Right atrium auricular region (tissue), 2 donors: ENCODE measurements around the gene NTRK1. TPM values are rescaled to one million over a fixed set of nuclear protein-coding genes. Genes with fewer than 3 reads are reported as not detected.

Experiments
- DNase-seq: peaks from one replicate; pipeline ENCODE4 v3.0.0-alpha.2; 2019; ENCODE audit warnings: low spot score
- H3K27ac ChIP-seq, 2 donors: fragments of 200-600 bp; sonication (generic); 1 replicate in 1 of 2; 2 replicates in 1 of 2; pipeline ENCODE4 v1.5.1; 2016 to 2019
- H3K27me3 ChIP-seq, 2 donors: fragments of 200-600 bp; sonication (generic); one replicate each; pipeline versions ENCODE4 v1.5.1 to v1.6.0; 2017 to 2019
- H3K36me3 ChIP-seq: fragments of 200-600 bp; sonication (generic); one replicate; pipeline ENCODE4 v1.5.1; 2016
- H3K4me1 ChIP-seq, 2 donors: fragments of 200-600 bp; sonication (generic); one replicate each; pipeline versions ENCODE4 v1.5.1 to v1.6.0; 2017 to 2019
- H3K4me3 ChIP-seq, 2 donors: fragments of 200-600 bp; sonication (generic); 1 replicate in 1 of 2; 2 replicates in 1 of 2; pipeline ENCODE4 v1.5.1; 2017 to 2019; ENCODE audit warnings: mild to moderate bottlenecking in 1 of 2, moderate library complexity in 1 of 2
- H3K9me3 ChIP-seq, 2 donors: fragments of 200-600 bp; sonication (generic); one replicate each; pipeline ENCODE4 v1.5.1; 2019
- total RNA-seq, 2 donors: library from RNA; depleted of rRNA; stranded (reverse); fragments of >200 nt; gene quantifications; one replicate each; pipeline ENCODE4 v1.1.0, GENCODE V29; 2016
- TF ChIP-seq, protein P1 (sequence below), 2 donors: fragments of 200-600 bp; sonication (generic); IDR thresholded peaks; one replicate each; pipeline ENCODE4 v1.5.1; 2019; ENCODE audit warnings: antibody characterized with exemption in 2 of 2

The NTRK1 gene
- total RNA-seq, 2 donors from 2014 or later: 0.43 to 1.7 TPM

DNA sequence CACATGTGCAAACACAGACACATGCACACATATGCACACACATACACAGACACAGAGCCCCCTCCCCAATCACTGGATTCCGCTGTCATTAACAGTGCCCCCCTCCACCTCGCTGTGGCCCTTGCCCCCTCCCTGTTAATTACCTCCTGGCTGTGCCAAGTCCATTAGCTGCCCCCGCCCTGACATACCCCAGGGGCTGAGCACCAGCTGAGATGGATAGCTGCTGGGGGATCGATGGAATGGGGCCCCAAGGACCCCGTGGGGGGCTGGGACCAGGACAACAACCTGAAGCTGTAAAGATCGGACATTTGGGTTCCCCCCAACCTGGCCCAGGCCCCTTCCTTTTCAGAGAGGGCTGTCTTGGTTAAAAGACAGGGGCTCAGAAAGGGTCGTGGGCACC, 23.3 kb downstream of the NTRK1 start:
- H3K9me3 ChIP-seq: no peaks in the 10 kb centered on the region
- H3K36me3 ChIP-seq: no peaks in the 10 kb centered on the region
- no peak overlapping the region for H3K27ac ChIP-seq
- H3K27me3 ChIP-seq: no peaks in the 10 kb centered on the region
- DNase-seq: no peak
- TF ChIP-seq, protein P1, sequence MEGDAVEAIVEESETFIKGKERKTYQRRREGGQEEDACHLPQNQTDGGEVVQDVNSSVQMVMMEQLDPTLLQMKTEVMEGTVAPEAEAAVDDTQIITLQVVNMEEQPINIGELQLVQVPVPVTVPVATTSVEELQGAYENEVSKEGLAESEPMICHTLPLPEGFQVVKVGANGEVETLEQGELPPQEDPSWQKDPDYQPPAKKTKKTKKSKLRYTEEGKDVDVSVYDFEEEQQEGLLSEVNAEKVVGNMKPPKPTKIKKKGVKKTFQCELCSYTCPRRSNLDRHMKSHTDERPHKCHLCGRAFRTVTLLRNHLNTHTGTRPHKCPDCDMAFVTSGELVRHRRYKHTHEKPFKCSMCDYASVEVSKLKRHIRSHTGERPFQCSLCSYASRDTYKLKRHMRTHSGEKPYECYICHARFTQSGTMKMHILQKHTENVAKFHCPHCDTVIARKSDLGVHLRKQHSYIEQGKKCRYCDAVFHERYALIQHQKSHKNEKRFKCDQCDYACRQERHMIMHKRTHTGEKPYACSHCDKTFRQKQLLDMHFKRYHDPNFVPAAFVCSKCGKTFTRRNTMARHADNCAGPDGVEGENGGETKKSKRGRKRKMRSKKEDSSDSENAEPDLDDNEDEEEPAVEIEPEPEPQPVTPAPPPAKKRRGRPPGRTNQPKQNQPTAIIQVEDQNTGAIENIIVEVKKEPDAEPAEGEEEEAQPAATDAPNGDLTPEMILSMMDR (IDR thresholded peaks at IDR 0.05): no peak
- no peaks in the 10 kb centered on the region for H3K4me1 ChIP-seq
- no peak overlapping the region for H3K4me3 ChIP-seq

DNA sequence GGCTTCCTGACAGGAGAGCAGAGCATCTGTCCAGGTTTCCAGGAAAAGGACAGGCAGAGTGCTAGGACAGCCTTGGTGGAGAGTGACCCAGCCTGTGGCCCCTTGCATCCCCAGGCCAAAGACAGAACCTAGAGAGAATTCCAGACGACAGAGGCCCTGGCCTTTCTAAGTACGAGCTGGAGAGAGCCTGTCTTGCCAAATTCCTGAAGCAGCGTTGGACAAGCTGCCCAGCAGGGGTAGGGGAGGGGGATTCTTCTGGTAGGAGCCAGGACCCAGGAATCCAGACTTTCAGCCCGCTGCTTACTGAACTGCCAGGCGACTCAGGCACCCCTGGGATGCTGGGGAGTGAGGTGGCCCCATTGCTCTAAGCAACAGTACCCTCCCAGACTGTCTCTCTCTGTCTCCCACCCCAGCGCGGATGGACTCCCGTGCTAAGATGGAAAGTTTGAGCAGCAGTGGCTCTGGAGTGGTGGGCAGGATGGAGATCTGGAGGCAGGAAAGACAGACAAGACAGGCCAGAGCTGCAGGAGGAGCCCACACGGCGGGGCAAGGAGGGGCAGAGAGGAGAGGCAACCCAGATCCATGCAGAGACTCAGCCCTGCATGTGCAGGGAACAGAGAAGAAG, 24.0 kb downstream of the NTRK1 start:
- H3K27me3 ChIP-seq: no peaks in the 10 kb centered on the region
- TF ChIP-seq, protein P1 (IDR thresholded peaks at IDR 0.05): no peak
- no peaks in the 10 kb centered on the region for H3K9me3 ChIP-seq
- H3K27ac ChIP-seq: no peak overlapping the region
- no peaks in the 10 kb centered on the region for H3K4me1 ChIP-seq
- H3K36me3 ChIP-seq: no peaks in the 10 kb centered on the region
- DNase-seq: no peak
- H3K4me3 ChIP-seq: no peak overlapping the region

DNA sequence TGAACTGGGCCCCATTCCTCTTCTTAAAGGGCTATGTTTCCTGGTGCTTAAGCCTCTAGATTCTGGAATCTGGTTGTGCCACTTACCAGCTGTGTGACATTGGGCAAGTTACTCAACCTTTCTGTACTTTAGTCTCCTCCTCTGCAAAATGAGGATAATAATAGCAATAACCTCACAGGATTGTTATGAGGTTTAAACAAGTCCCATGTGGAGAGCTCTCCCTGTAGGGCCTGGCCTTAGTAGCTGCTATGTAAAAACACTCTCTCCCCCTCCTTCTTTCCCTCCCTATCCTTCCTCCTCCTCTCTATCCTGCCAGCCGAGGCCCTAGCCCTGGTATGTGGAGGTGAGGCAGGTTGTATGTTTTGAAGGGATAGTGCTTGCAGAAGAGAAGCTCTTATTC, 24.6 kb downstream of the NTRK1 start:
- TF ChIP-seq, protein P1 (IDR thresholded peaks at IDR 0.05): no peak
- Histone ChIP-seq H3K4me3 (no peak overlapping the region), H3K9me3 (no peaks in the 10 kb centered on the region), H3K36me3 (no peaks in the 10 kb centered on the region), H3K27me3 (no peaks in the 10 kb centered on the region), H3K27ac (no peak overlapping the region), H3K4me1 (no peaks in the 10 kb centered on the region)
- no peak for DNase-seq

DNA sequence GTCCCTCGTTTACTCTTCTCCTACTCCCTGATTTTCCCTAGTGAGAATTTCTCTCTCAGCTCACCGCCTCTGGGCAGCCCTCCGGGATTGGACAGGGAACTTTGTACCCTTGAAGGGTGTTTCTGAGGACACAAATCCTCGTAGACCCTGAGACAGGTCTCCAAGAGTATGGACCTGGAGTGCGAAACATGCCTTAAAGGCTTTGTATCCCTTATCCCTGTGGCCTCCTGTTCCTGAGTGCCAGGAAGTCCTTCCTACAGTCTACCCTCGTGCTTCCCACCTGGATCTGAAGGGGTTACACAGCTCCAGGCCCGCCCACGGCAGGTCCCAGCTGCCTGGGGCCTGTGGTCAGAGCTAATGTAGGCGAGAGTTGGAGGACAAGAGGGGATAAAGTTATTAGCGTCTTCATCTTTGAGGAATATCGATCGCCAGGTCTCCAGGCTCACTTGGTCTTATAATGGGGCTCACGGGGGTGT, 25.3 kb downstream of the NTRK1 start:
- H3K9me3 ChIP-seq: no peaks in the 10 kb centered on the region
- DNase-seq: no peak
- H3K4me3 ChIP-seq: no peak overlapping the region
- H3K4me1 ChIP-seq: no peaks in the 10 kb centered on the region
- TF ChIP-seq, protein P1 (IDR thresholded peaks at IDR 0.05): no peak
- H3K27me3 ChIP-seq: no peaks in the 10 kb centered on the region
- no peaks in the 10 kb centered on the region for H3K36me3 ChIP-seq
- no peak overlapping the region for H3K27ac ChIP-seq

DNA sequence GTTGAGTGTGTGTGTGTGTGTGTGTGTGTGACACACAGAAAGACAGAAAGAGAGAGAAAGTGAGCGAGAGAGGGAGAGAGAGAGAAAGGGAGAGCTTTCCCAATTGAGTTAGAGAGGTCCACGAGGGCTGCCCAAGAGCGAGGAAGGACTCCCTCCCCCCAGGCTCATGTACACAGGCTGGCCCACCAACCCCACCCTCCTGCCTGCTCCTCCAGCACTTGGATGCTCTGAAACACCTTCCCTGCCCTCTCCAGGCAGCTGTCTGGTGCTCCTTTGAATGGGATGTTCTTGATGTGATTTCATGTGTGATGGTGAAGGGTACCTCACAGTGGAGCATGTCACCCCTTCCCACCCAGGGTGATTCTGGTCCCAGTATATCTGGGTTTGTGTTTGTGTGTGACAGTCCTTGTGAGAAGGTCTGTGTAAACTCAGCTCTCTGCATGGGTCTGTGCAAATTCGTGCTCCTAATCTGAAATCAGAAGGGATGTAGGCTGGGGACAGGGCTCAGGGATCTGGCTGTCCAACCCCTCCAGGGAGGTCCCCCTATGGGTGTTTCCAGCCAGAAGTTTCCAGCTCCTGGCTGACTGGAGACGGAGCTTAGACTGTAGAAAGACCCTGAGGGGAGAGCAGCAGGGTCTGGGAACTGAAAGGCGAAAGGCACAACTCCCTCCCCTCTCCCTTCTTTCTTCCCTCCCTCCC, 26.1 kb downstream of the NTRK1 start:
- TF ChIP-seq, protein P1 (IDR thresholded peaks at IDR 0.05): no peak
- Histone ChIP-seq H3K27ac (no peak overlapping the region), H3K9me3 (no peaks in the 10 kb centered on the region), H3K4me3 (no peak overlapping the region), H3K36me3 (no peaks in the 10 kb centered on the region), H3K4me1 (peaks cover 0 to under 1% of the 10 kb centered on the region in 2 donors), H3K27me3 (no peaks in the 10 kb centered on the region)
- no peak for DNase-seq
